Suprapubic skin (tissue), 4 donors: Measurements from ENCODE around the gene IL1RAP. TPM values are rescaled to one million over a fixed set of nuclear protein-coding genes. Genes with fewer than 3 reads are reported as not detected.

ENCODE experiments used
- DNase-seq, 2 donors: peaks; one replicate each; pipeline ENCODE4 v3.0.0-alpha.2; 2019; ENCODE audit warnings: low spot score in 2 of 2
- H3K27ac ChIP-seq: fragments of 200-600 bp; sonication (generic); one replicate; pipeline ENCODE4 v1.5.1; 2019
- H3K27me3 ChIP-seq: fragments of 200-600 bp; sonication (generic); one replicate; pipeline ENCODE4 v1.5.1; 2019
- H3K36me3 ChIP-seq: fragments of 200-600 bp; sonication (generic); one replicate; pipeline ENCODE4 v1.5.1; 2019
- H3K4me1 ChIP-seq: fragments of 200-600 bp; sonication (generic); one replicate; pipeline ENCODE4 v1.5.1; 2019
- H3K4me3 ChIP-seq: fragments of 200-600 bp; sonication (generic); one replicate; pipeline ENCODE4 v1.5.1; 2019; ENCODE audit warnings: mild to moderate bottlenecking
- H3K9me3 ChIP-seq: fragments of 200-600 bp; sonication (generic); one replicate; pipeline ENCODE4 v1.5.1; 2019
- CTCF ChIP-seq, 2 donors: fragments of 200-600 bp in 1 of 2; fragments of 450-650 bp in 1 of 2; sonication (generic) in 1 of 2; IDR thresholded peaks; one replicate each; pipeline ENCODE4 v1.5.1; 2016 to 2019; ENCODE audit warnings: antibody characterized with exemption in 2 of 2, mild to moderate bottlenecking in 1 of 2, moderate library complexity in 1 of 2
- EP300 ChIP-seq: sonication (generic); formaldehyde crosslinking; IDR thresholded peaks from one replicate; pipeline ENCODE4 v1.6.1; 2017; ENCODE audit warnings: antibody characterized with exemption
- POLR2A ChIP-seq, 2 donors: fragments of 450-650 bp; IDR thresholded peaks; one replicate each; pipeline ENCODE4 v1.6.1; 2017; ENCODE audit warnings: antibody characterized with exemption in 2 of 2, mild to moderate bottlenecking in 2 of 2, moderate library complexity in 2 of 2
- POLR2AphosphoS5 ChIP-seq, 3 donors: sonication (generic); formaldehyde crosslinking; IDR thresholded peaks; one replicate each; pipeline ENCODE4 v1.6.1; 2017; ENCODE audit warnings: antibody characterized with exemption in 3 of 3
- WGBS: methylation state at CpG from one replicate; pipeline ENCODE4 v1.1.5; 2018; 5-methylcytosine and 5-hydroxymethylcytosine counted together
- total RNA-seq, 4 donors: library from RNA; depleted of rRNA; stranded (reverse); fragments of >200 nt; gene quantifications; one replicate each; pipeline ENCODE4 v1.1.0, GENCODE V29; 2016

IL1RAP gene
- total RNA-seq, 4 donors from 2014 or later: 27.5 to 44.0 (median 29.5) TPM

- no peaks in the 10 kb centered on the region for H3K27me3 ChIP-seq
- no peak overlapping the region for H3K27ac ChIP-seq
- 38% methylated on average over 1 of the region's 1 CpG for WGBS
- H3K9me3 ChIP-seq: no peaks in the 10 kb centered on the region
- TF ChIP-seq POLR2AphosphoS5 (IDR thresholded peaks at IDR 0.05) (no peak), EP300 (no peak), POLR2A (IDR thresholded peaks at IDR 0.05) (no peak), CTCF (IDR thresholded peaks at IDR 0.05) (no peak)
- H3K36me3 ChIP-seq: no peaks in the 10 kb centered on the region
- H3K4me1 ChIP-seq: no peaks in the 10 kb centered on the region
- no peak for DNase-seq
- no peak overlapping the region for H3K4me3 ChIP-seq
Measured at GRCh38 chr3:190486533-190486864, 27.4 kb upstream of the IL1RAP start.

DNA sequence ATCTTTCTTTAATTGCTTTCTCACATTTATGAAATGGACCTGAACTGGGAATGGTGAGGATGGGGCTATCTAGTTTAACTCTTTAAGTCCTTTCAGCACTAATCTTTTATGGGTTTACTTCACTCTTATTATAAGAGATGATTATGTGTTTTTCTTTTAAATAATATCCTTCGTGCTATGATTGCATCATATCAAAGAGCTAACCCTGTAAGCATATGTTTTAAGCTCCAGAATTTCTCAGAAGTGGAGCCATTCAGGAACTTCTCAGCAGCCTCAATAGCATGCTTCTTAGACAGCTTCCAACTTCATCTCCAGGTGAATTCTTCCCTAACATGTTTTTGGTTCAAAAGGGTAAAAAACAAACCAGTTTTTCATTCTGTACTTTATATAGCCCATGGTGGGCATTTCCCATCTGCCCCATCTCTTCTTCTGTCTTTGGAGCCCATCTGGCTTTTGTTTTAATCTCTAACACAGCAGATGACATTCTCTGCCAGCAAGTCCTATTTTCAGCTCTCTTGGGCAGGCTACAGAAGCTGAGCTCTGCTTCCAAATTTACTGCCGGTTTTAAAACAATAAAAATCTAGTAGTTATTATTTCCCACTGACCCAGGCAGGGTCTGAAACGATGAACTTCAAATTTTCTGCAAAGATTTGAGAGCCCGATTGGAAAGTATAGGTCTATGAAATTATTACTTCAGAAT lies 26.8 kb upstream of the IL1RAP start:
- H3K4me3 ChIP-seq: no peak overlapping the region
- H3K9me3 ChIP-seq: no peaks in the 10 kb centered on the region
- TF ChIP-seq POLR2A (IDR thresholded peaks at IDR 0.05) (no peak), POLR2AphosphoS5 (IDR thresholded peaks at IDR 0.05) (no peak), CTCF (IDR thresholded peaks at IDR 0.05) (no peak), EP300 (no peak)
- no peaks in the 10 kb centered on the region for H3K36me3 ChIP-seq
- H3K27me3 ChIP-seq: no peaks in the 10 kb centered on the region
- no peaks in the 10 kb centered on the region for H3K4me1 ChIP-seq
- no peak overlapping the region for H3K27ac ChIP-seq
- no peak for DNase-seq
- WGBS: 66% methylated on average over 4 of the region's 4 CpGs

GRCh38 chr3:190491533-190492054 lies 22.3 kb upstream of the IL1RAP start:
- Histone ChIP-seq H3K9me3 (no peaks in the 10 kb centered on the region), H3K27me3 (no peaks in the 10 kb centered on the region), H3K4me3 (no peak overlapping the region), H3K27ac (no peak overlapping the region), H3K4me1 (no peaks in the 10 kb centered on the region), H3K36me3 (no peaks in the 10 kb centered on the region)
- TF ChIP-seq CTCF (IDR thresholded peaks at IDR 0.05): no peak
- TF ChIP-seq EP300: no peak
- no peak for TF ChIP-seq POLR2A (IDR thresholded peaks at IDR 0.05)
- TF ChIP-seq POLR2AphosphoS5 (IDR thresholded peaks at IDR 0.05): no peak
- 84% methylated on average over 4 of the region's 4 CpGs for WGBS
- DNase-seq: no peak

- H3K4me1 ChIP-seq: no peaks in the 10 kb centered on the region
- no peaks in the 10 kb centered on the region for H3K9me3 ChIP-seq
- no peaks in the 10 kb centered on the region for H3K36me3 ChIP-seq
- no peak overlapping the region for H3K27ac ChIP-seq
- no peak overlapping the region for H3K4me3 ChIP-seq
- no peak for DNase-seq
- H3K27me3 ChIP-seq: no peaks in the 10 kb centered on the region
- no peak for TF ChIP-seq POLR2A (IDR thresholded peaks at IDR 0.05)
- TF ChIP-seq EP300: no peak
- no peak for TF ChIP-seq POLR2AphosphoS5 (IDR thresholded peaks at IDR 0.05)
- TF ChIP-seq CTCF (IDR thresholded peaks at IDR 0.05): no peak
Measured at GRCh38 chr3:190492129-190492528, 21.8 kb upstream of the IL1RAP start.

DNA sequence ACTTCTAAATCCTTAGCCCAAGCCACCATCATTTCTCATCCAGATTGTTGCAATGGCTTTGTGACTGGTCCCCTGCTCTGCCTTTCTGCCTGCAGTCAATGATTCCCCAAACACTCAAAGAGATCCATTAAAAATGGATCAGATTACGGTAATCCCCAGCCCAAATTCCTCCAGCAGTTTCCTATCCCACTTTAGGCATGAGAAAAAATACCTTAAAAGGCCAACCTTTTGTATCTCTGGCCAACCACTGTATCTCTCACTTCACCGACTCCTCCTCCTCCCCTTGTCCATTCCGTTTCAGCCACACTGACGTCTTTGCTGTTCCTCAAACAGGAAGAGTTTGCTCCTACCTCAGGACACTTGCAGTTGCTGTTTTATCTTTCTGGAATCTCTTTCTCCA lies 20.9 kb upstream of the IL1RAP start:
- H3K27ac ChIP-seq: no peak overlapping the region
- no peaks in the 10 kb centered on the region for H3K4me1 ChIP-seq
- no peak overlapping the region for H3K4me3 ChIP-seq
- H3K27me3 ChIP-seq: no peaks in the 10 kb centered on the region
- TF ChIP-seq EP300: no peak
- no peak for TF ChIP-seq POLR2AphosphoS5 (IDR thresholded peaks at IDR 0.05)
- TF ChIP-seq POLR2A (IDR thresholded peaks at IDR 0.05): no peak
- TF ChIP-seq CTCF (IDR thresholded peaks at IDR 0.05): no peak
- H3K9me3 ChIP-seq: no peaks in the 10 kb centered on the region
- no peaks in the 10 kb centered on the region for H3K36me3 ChIP-seq
- WGBS: 84% methylated on average over 4 of the region's 4 CpGs
- DNase-seq: no peak
